Thyroid gland (tissue), 4 donors: ENCODE results near the gene NUBP1. TPM values are rescaled to one million over a fixed set of nuclear protein-coding genes. Genes with fewer than 3 reads are reported as not detected.

Source experiments
- DNase-seq, 2 donors: peaks; one replicate each; pipeline ENCODE4 v3.0.0-alpha.2; 2019
- H3K27ac ChIP-seq, 3 donors: fragments of 200-600 bp; sonication (generic); 1 replicate in 2 of 3; 2 replicates in 1 of 3; pipeline ENCODE4 v1.5.1; 2016 to 2019; ENCODE audit warnings: mild to moderate bottlenecking in 1 of 3, moderate library complexity in 1 of 3
- H3K27me3 ChIP-seq: fragments of 200-600 bp; sonication (generic); one replicate; pipeline ENCODE4 v1.5.1; 2019
- H3K36me3 ChIP-seq, 2 donors: fragments of 200-600 bp; sonication (generic); one replicate each; pipeline ENCODE4 v1.5.1; 2016 to 2019
- H3K4me1 ChIP-seq, 2 donors: fragments of 200-600 bp; sonication (generic); one replicate each; pipeline ENCODE4 v1.5.1; 2017 to 2019
- H3K4me3 ChIP-seq, 3 donors: fragments of 200-600 bp; sonication (generic); replicated peaks in 1 of 3; 1 replicate in 2 of 3; 2 replicates in 1 of 3; pipeline ENCODE4 v1.5.1; 2016; ENCODE audit warnings: mild to moderate bottlenecking in 1 of 3
- H3K9me3 ChIP-seq: fragments of 200-600 bp; sonication (generic); one replicate; pipeline ENCODE4 v1.5.1; 2017
- CTCF ChIP-seq, 6 experiments: fragments of 200-600 bp in 3 of 6; fragments of 450-650 bp in 3 of 6; sonication (generic) in 3 of 6; IDR thresholded peaks; one replicate each; pipeline ENCODE4 v1.5.1; 2016 to 2019; ENCODE audit warnings: antibody characterized with exemption in 6 of 6, mild to moderate bottlenecking in 2 of 6, inconsistent platforms in 1 of 6, moderate library complexity in 1 of 6
- POLR2A ChIP-seq, 2 donors: fragments of 450-650 bp; IDR thresholded peaks; one replicate each; pipeline ENCODE4 v1.6.1; 2017; ENCODE audit warnings: antibody characterized with exemption in 2 of 2, mild to moderate bottlenecking in 2 of 2, moderate library complexity in 1 of 2
- WGBS, 2 donors: methylation state at CpG; one replicate each; pipeline ENCODE4 v1.1.5; 2017; 5-methylcytosine and 5-hydroxymethylcytosine counted together
- intact Hi-C: fragments of 100-400 bp; cut with DNase I; formaldehyde crosslinking; loops from one replicate; pipeline ENCODE4 v1.15.1; 2023
- total RNA-seq, 4 donors: library from RNA; depleted of rRNA; stranded (reverse); fragments of >200 nt; gene quantifications; one replicate each; pipeline ENCODE4 v1.2.3, GENCODE V29; 2016

NUBP1 gene
- total RNA-seq, 4 donors from 2014 or later, result 28.0 to 42.4 (median 33.6) TPM

GRCh38 chr16:10751291-10751697 is 7.7 kb downstream of the NUBP1 start:
- H3K27ac ChIP-seq, result no peak overlapping the region
- no peak for DNase-seq
- H3K27me3 ChIP-seq, result no peaks in the 10 kb centered on the region
- 82% methylated on average over 13 of the region's 13 CpGs for WGBS, 2 donors
- H3K36me3 ChIP-seq, result peaks cover 31 to 34% of the 10 kb centered on the region in 2 donors
- intact Hi-C loops, result no loop called here
- no peaks in the 10 kb centered on the region for H3K9me3 ChIP-seq
- no peaks in the 10 kb centered on the region for H3K4me1 ChIP-seq
- TF ChIP-seq POLR2A (IDR thresholded peaks at IDR 0.05) (no peak), CTCF (IDR thresholded peaks at IDR 0.05) (no peak)
- no peak overlapping the region for H3K4me3 ChIP-seq

- H3K4me3 ChIP-seq, result no peak overlapping the region
- no peak overlapping the region for H3K27ac ChIP-seq
- H3K27me3 ChIP-seq, result no peaks in the 10 kb centered on the region
- 93 to 95% methylated on average over 9 to 10 of the region's 10 CpGs for WGBS, 2 donors
- no peaks in the 10 kb centered on the region for H3K9me3 ChIP-seq
- DNase-seq, result peak; percentile 22 to 28
- no peaks in the 10 kb centered on the region for H3K4me1 ChIP-seq
- intact Hi-C loops, result no loop called here
- TF ChIP-seq POLR2A (IDR thresholded peaks at IDR 0.05) (no peak), CTCF (IDR thresholded peaks at IDR 0.05) (no peak)
- H3K36me3 ChIP-seq, result peaks cover 29 to 43% of the 10 kb centered on the region in 2 donors
Observed at GRCh38 chr16:10752843-10753523, 9.3 kb downstream of the NUBP1 start.

GRCh38 chr16:10753670-10754069 is 10.0 kb downstream of the NUBP1 start:
- Histone ChIP-seq H3K36me3 (peaks cover 31 to 44% of the 10 kb centered on the region in 2 donors), H3K4me1 (no peaks in the 10 kb centered on the region), H3K27ac (no peak overlapping the region), H3K27me3 (no peaks in the 10 kb centered on the region), H3K9me3 (no peaks in the 10 kb centered on the region), H3K4me3 (no peak overlapping the region)
- DNase-seq, result no peak
- intact Hi-C loops, result no loop called here
- 95 to 96% methylated on average over 7 of the region's 7 CpGs for WGBS, 2 donors
- TF ChIP-seq CTCF (IDR thresholded peaks at IDR 0.05) (no peak), POLR2A (IDR thresholded peaks at IDR 0.05) (no peak)

- Histone ChIP-seq H3K36me3 (peaks cover 38 to 55% of the 10 kb centered on the region in 2 donors), H3K27ac (no peak overlapping the region)
- intact Hi-C loops, result no loop called here
Observed at GRCh38 chr16:10754941-10755340, 11.3 kb downstream of the NUBP1 start.

More at GRCh38 chr16:10754941-10755340, 11.3 kb downstream of the NUBP1 start:
- no peaks in the 10 kb centered on the region for H3K27me3 ChIP-seq
- WGBS, 2 donors, result 92 to 93% methylated on average over 4 of the region's 4 CpGs
- no peaks in the 10 kb centered on the region for H3K9me3 ChIP-seq
- TF ChIP-seq POLR2A (IDR thresholded peaks at IDR 0.05) (no peak), CTCF (IDR thresholded peaks at IDR 0.05) (no peak)
- no peak for DNase-seq
- no peaks in the 10 kb centered on the region for H3K4me1 ChIP-seq
- H3K4me3 ChIP-seq, result no peak overlapping the region
